Measurements from ENCODE around the gene INSC. TPM values are rescaled to one million over a fixed set of nuclear protein-coding genes. Genes with fewer than 3 reads are reported as not detected.

Gene INSC
- total RNA-seq, 2 experiments from 2014 or later = 1.0 TPM

- H3K4me3 Mint-ChIP-seq = no peak overlapping the region
- H3K9me3 Mint-ChIP-seq = no peaks in the 10 kb centered on the region
- DNase-seq = no peak
- intact Hi-C loops (cut with micrococcal nuclease) = no loop called here
- no peaks in the 10 kb centered on the region for H3K36me3 Mint-ChIP-seq (ENCODE audit: low read depth)
- CTCF ChIA-PET = no interaction called here
- no peaks in the 10 kb centered on the region for H3K4me1 Mint-ChIP-seq (ENCODE audit: low read depth)
- peaks cover 3% of the 10 kb centered on the region for H3K27me3 Mint-ChIP-seq (ENCODE audit: low read depth)
- no peak overlapping the region for H3K27ac Mint-ChIP-seq
These were observed 177.2 kb downstream of the INSC start for GRCh38 chr11:15291885-15292284.

- H3K27me3 Mint-ChIP-seq (ENCODE audit: low read depth) = peaks cover 6% of the 10 kb centered on the region
These were observed 179.4 kb downstream of the INSC start for GRCh38 chr11:15293975-15294620.

GRCh38 chr11:15295695-15296094 is 181.0 kb downstream of the INSC start:
- Mint-ChIP-seq H3K36me3 (ENCODE audit: low read depth) (no peaks in the 10 kb centered on the region), H3K27ac (no peak overlapping the region), H3K27me3 (ENCODE audit: low read depth) (peaks cover 6% of the 10 kb centered on the region), H3K9me3 (no peaks in the 10 kb centered on the region), H3K4me3 (no peak overlapping the region), H3K4me1 (ENCODE audit: low read depth) (no peaks in the 10 kb centered on the region)
- CTCF ChIA-PET = no interaction called here
- intact Hi-C loops (cut with micrococcal nuclease) = no loop called here
- DNase-seq = no peak

More at GRCh38 chr11:15293975-15294620, 179.4 kb downstream of the INSC start:
- CTCF ChIA-PET = interaction anchor here (0.7 to 1.4 kb wide), 3 partner anchors 11 to 33 kb away, joined by 3 to 5 read pairs (median 3); no protein-coding TSS in a partner anchor
- no peak overlapping the region for H3K4me3 Mint-ChIP-seq
- intact Hi-C loops (cut with micrococcal nuclease) = no loop called here
- H3K36me3 Mint-ChIP-seq (ENCODE audit: low read depth) = no peaks in the 10 kb centered on the region
- H3K9me3 Mint-ChIP-seq = no peaks in the 10 kb centered on the region
- no peak for DNase-seq
- H3K27ac Mint-ChIP-seq = no peak overlapping the region
- H3K4me1 Mint-ChIP-seq (ENCODE audit: low read depth) = no peaks in the 10 kb centered on the region

Other genes starting within 250 kb of the INSC start
- 10 to 100 TPM; 12.0 to 12.6 TPM for gene CYP2R1, start 222.7 kb upstream of the INSC start, total RNA-seq
- not detected for gene CALCA, start 142.6 kb upstream of the INSC start, total RNA-seq
- 10 to 100 TPM; 12.1 to 12.5 TPM for gene CALCB, start 41.3 kb upstream of the INSC start, total RNA-seq

Data from activated naive CD4-positive, alpha-beta T cell treated with anti-CD3 and anti-CD28 coated beads for 36 hours (primary cell).